Measurements from ENCODE around the gene COX10. TPM values are rescaled to one million over a fixed set of nuclear protein-coding genes. Genes with fewer than 3 reads are reported as not detected.

The COX10 gene
- total RNA-seq, 2 experiments from 2014 or later: 26.0 to 28.6 TPM

DNA sequence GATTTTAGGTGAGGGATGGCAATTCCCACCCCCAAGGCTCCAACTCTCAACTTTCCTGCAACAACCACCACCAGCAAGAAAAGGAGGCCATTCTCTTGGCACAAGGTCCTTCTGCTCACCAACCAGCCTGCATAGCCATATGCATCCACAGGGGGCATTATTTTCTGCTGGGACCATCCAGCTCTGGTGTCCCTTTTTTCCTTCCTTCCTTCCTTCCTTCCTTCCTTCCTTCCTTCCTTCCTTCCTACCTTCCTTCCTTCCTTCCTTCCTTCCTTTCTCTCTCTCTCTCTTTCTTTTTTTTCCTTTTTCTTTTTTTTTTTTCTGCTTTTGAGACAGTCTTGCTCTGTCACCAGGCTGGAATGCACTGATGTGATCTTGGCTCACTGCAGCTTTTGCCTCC lies 21.1 kb upstream of the COX10 start:
- TF ChIP-seq, protein P1, sequence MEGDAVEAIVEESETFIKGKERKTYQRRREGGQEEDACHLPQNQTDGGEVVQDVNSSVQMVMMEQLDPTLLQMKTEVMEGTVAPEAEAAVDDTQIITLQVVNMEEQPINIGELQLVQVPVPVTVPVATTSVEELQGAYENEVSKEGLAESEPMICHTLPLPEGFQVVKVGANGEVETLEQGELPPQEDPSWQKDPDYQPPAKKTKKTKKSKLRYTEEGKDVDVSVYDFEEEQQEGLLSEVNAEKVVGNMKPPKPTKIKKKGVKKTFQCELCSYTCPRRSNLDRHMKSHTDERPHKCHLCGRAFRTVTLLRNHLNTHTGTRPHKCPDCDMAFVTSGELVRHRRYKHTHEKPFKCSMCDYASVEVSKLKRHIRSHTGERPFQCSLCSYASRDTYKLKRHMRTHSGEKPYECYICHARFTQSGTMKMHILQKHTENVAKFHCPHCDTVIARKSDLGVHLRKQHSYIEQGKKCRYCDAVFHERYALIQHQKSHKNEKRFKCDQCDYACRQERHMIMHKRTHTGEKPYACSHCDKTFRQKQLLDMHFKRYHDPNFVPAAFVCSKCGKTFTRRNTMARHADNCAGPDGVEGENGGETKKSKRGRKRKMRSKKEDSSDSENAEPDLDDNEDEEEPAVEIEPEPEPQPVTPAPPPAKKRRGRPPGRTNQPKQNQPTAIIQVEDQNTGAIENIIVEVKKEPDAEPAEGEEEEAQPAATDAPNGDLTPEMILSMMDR (IDR thresholded peaks at IDR 0.05): peak; percentile 21
- Mint-ChIP-seq H3K4me3 (no peak overlapping the region), H3K36me3 (ENCODE audit: low read depth) (peaks cover 6% of the 10 kb centered on the region), H3K27ac (no peak overlapping the region), H3K9me3 (no peaks in the 10 kb centered on the region), H3K4me1 (ENCODE audit: low read depth) (peaks cover 8% of the 10 kb centered on the region), H3K27me3 (no peaks in the 10 kb centered on the region)
- CTCF ChIA-PET: interaction anchor here (1.1 kb wide), 1 partner anchor 18 kb away, joined by 3 read pairs; no protein-coding TSS in a partner anchor
- ATAC-seq (no peak), DNase-seq (no peak)
- intact Hi-C loops (cut with micrococcal nuclease): no loop called here
- POLR2A ChIA-PET: no interaction called here

DNA sequence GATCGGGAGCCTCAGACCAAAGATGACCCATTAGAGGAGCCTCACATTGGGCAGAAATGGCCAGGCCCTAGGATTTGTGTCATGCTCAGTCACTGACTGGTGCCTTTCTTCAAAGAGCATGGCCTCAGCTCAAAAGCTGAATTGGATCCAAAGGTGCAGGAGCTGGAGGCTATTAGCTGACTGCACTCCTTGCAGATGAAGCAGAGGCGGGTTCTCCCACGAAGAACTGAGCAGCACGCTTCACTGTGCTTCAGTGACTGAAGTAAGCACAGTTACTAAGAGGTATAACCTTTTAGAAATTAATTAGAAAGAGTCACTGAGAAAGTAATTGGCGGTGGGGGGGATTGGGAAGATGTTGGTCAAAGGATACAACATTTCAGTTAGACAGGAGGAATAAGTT lies 18.7 kb upstream of the COX10 start:
- no peak overlapping the region for H3K27ac Mint-ChIP-seq
- H3K4me1 Mint-ChIP-seq (ENCODE audit: low read depth): no peaks in the 10 kb centered on the region
- POLR2A ChIA-PET: no interaction called here
- no peaks in the 10 kb centered on the region for H3K27me3 Mint-ChIP-seq
- intact Hi-C loops (cut with micrococcal nuclease): no loop called here
- no peak overlapping the region for H3K4me3 Mint-ChIP-seq
- no peak for DNase-seq
- CTCF ChIA-PET: no interaction called here
- peaks cover 6% of the 10 kb centered on the region for H3K36me3 Mint-ChIP-seq (ENCODE audit: low read depth)
- no peaks in the 10 kb centered on the region for H3K9me3 Mint-ChIP-seq
- no peak for ATAC-seq
- TF ChIP-seq, protein P1 (IDR thresholded peaks at IDR 0.05): no peak

DNA sequence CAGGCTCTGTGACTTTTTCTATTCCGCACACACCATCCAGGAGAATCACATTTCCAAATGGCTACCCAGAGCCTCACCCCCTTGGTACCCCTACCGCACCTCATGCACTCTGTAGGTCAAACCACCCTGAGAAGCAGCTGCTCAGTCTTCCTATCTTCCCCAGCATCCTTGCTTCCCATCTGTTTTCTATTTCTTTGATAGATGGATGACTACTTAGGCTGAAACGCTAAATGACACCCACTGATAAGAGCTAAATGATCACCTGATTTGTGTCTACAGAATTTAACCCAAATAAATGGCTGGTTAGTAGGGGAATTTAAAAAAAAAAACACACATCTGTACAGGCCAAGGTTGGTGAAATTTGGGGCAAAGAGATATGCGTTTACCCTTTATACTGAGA lies 17.6 kb upstream of the COX10 start:
- Mint-ChIP-seq H3K27me3 (no peaks in the 10 kb centered on the region), H3K4me1 (ENCODE audit: low read depth) (no peaks in the 10 kb centered on the region), H3K27ac (no peak overlapping the region), H3K36me3 (ENCODE audit: low read depth) (peaks cover 14% of the 10 kb centered on the region), H3K4me3 (no peak overlapping the region), H3K9me3 (peaks cover 4% of the 10 kb centered on the region)
- no peak for ATAC-seq
- ChIA-PET POLR2A (no interaction called here), CTCF (interaction anchor here (0.9 kb wide), 1 partner anchor 9 kb away, joined by 3 read pairs; no protein-coding TSS in a partner anchor)
- intact Hi-C loops (cut with micrococcal nuclease): no loop called here
- DNase-seq: no peak
- TF ChIP-seq, protein P1 (IDR thresholded peaks at IDR 0.05): no peak

GRCh38 chr17:14052886-14053615 lies 16.3 kb upstream of the COX10 start:
- POLR2A ChIA-PET: no interaction called here
- Mint-ChIP-seq H3K9me3 (peaks cover 8% of the 10 kb centered on the region), H3K4me1 (ENCODE audit: low read depth) (peaks cover 3% of the 10 kb centered on the region), H3K4me3 (no peak overlapping the region), H3K27ac (no peak overlapping the region), H3K36me3 (ENCODE audit: low read depth) (peaks cover 23% of the 10 kb centered on the region), H3K27me3 (no peaks in the 10 kb centered on the region)
- intact Hi-C loops (cut with micrococcal nuclease): no loop called here
- no peak for DNase-seq
- ATAC-seq: no peak
- CTCF ChIA-PET: no interaction called here
- TF ChIP-seq, protein P1 (IDR thresholded peaks at IDR 0.05): no peak

DNA sequence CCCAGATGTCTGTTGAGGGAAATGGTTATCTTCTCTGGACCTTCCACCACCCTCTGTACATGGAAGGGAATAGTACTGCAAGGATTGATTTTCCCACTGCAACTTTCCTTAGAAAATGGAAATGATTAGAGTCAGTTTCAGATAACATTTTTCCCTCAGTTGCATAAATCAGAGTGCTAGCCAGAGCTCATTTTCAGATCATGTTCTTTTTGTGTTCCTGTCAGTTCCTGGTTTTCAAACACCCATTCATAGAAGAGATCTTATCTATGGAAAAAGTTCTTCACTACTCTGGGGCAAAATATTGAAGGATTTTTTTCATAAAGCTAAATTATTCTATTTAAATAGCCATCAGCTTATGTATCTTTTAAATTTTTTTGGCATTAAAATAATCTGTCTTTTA lies 11.7 kb upstream of the COX10 start:
- no peaks in the 10 kb centered on the region for H3K27me3 Mint-ChIP-seq
- peaks cover 38% of the 10 kb centered on the region for H3K36me3 Mint-ChIP-seq (ENCODE audit: low read depth)
- no peak overlapping the region for H3K4me3 Mint-ChIP-seq
- TF ChIP-seq, protein P1 (IDR thresholded peaks at IDR 0.05): no peak
- peaks cover 8% of the 10 kb centered on the region for H3K9me3 Mint-ChIP-seq
- ChIA-PET CTCF (no interaction called here), POLR2A (no interaction called here)
- no peak for ATAC-seq
- H3K4me1 Mint-ChIP-seq (ENCODE audit: low read depth): peaks cover 6% of the 10 kb centered on the region
- intact Hi-C loops (cut with micrococcal nuclease): no loop called here
- no peak overlapping the region for H3K27ac Mint-ChIP-seq
- no peak for DNase-seq

Measured in activated CD8-positive, alpha-beta T cell treated with anti-CD3 and anti-CD28 coated beads for 36 hours (primary cell).